ENCODE results near the gene TFDP2. TPM values are rescaled to one million over a fixed set of nuclear protein-coding genes. Genes with fewer than 3 reads are reported as not detected.
"Not testable (repeated sequence)": the region's sequence is repeated elsewhere in the genome, so short reads cannot be mapped to it uniquely, and the experiment has no call there.

TFDP2 gene
- total RNA-seq, 3 donors from 2014 or later: 55.9 to 93.5 (median 59.3) TPM

- Histone ChIP-seq H3K4me3 (no peak overlapping the region), H3K36me3 (no peaks in the 10 kb centered on the region), H3K4me1 (no peaks in the 10 kb centered on the region), H3K9me3 (no peaks in the 10 kb centered on the region), H3K27me3 (no peaks in the 10 kb centered on the region), H3K27ac (no peak overlapping the region)
- no peak for DNase-seq (ENCODE audit: low spot score in 2 of 2)
- intact Hi-C loops (cut with DNase I; ENCODE audit: low total_unique reads): no loop called here
- TF ChIP-seq POLR2AphosphoS5 (IDR thresholded peaks at IDR 0.05) (no peak), POLR2A (IDR thresholded peaks at IDR 0.05) (no peak)
- TF ChIP-seq, protein P1, sequence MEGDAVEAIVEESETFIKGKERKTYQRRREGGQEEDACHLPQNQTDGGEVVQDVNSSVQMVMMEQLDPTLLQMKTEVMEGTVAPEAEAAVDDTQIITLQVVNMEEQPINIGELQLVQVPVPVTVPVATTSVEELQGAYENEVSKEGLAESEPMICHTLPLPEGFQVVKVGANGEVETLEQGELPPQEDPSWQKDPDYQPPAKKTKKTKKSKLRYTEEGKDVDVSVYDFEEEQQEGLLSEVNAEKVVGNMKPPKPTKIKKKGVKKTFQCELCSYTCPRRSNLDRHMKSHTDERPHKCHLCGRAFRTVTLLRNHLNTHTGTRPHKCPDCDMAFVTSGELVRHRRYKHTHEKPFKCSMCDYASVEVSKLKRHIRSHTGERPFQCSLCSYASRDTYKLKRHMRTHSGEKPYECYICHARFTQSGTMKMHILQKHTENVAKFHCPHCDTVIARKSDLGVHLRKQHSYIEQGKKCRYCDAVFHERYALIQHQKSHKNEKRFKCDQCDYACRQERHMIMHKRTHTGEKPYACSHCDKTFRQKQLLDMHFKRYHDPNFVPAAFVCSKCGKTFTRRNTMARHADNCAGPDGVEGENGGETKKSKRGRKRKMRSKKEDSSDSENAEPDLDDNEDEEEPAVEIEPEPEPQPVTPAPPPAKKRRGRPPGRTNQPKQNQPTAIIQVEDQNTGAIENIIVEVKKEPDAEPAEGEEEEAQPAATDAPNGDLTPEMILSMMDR (IDR thresholded peaks at IDR 0.05): no peak
Observed at GRCh38 chr3:142098964-142099363, 50.4 kb downstream of the TFDP2 start.

- no peaks in the 10 kb centered on the region for H3K4me1 ChIP-seq
- DNase-seq (ENCODE audit: low spot score in 2 of 2): no peak
- H3K9me3 ChIP-seq: no peaks in the 10 kb centered on the region
- intact Hi-C loops (cut with DNase I; ENCODE audit: low total_unique reads): no loop called here
- H3K4me3 ChIP-seq: no peak overlapping the region
- H3K36me3 ChIP-seq: no peaks in the 10 kb centered on the region
- H3K27ac ChIP-seq: no peak overlapping the region
- TF ChIP-seq, protein P1 (IDR thresholded peaks at IDR 0.05): no peak
- TF ChIP-seq POLR2A (IDR thresholded peaks at IDR 0.05) (no peak), POLR2AphosphoS5 (IDR thresholded peaks at IDR 0.05) (no peak)
- H3K27me3 ChIP-seq: no peaks in the 10 kb centered on the region
Observed at GRCh38 chr3:142097099-142097843, 52.1 kb downstream of the TFDP2 start.

GRCh38 chr3:142095841-142096240, 53.5 kb downstream of the TFDP2 start:
- Histone ChIP-seq H3K27me3 (no peaks in the 10 kb centered on the region), H3K9me3 (no peaks in the 10 kb centered on the region), H3K4me1 (no peaks in the 10 kb centered on the region), H3K4me3 (no peak overlapping the region), H3K27ac (no peak overlapping the region), H3K36me3 (no peaks in the 10 kb centered on the region)
- no peak for TF ChIP-seq POLR2AphosphoS5 (IDR thresholded peaks at IDR 0.05)
- no peak for TF ChIP-seq POLR2A (IDR thresholded peaks at IDR 0.05)
- TF ChIP-seq, protein P1 (IDR thresholded peaks at IDR 0.05): no peak
- DNase-seq (ENCODE audit: low spot score in 2 of 2): no peak
- intact Hi-C loops (cut with DNase I; ENCODE audit: low total_unique reads): no loop called here

DNA sequence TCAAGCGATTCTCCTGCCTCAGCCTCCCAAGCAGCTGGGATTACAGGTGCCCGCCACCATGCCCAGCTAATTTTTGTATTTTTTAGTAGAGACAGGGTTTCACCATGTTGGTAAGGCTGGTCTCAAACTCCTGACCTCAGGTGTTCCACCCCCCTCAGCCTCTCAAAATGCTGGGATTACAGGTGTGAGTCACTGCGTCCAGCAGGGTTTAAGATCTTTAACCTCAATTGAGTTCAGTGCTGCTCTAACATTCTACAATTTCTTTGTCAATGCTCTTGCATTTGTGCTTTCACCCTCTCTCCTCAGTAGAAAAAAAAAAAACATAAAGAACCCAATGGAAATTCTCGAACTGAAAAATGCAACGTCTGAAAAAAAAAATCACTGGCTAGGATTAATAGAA, 60.4 kb downstream of the TFDP2 start:
- H3K27me3 ChIP-seq; H3K9me3 ChIP-seq; H3K36me3 ChIP-seq; DNase-seq (ENCODE audit: low spot score in 2 of 2); H3K27ac ChIP-seq; intact Hi-C loops (cut with DNase I; ENCODE audit: low total_unique reads); H3K4me3 ChIP-seq; H3K4me1 ChIP-seq: not testable (repeated sequence)

GRCh38 chr3:142088522-142088921, 60.8 kb downstream of the TFDP2 start:
- Histone ChIP-seq H3K4me3 (no peak overlapping the region), H3K9me3 (peaks cover 0 to 6% of the 10 kb centered on the region in 2 donors), H3K4me1 (no peaks in the 10 kb centered on the region), H3K27ac (no peak overlapping the region), H3K36me3 (no peaks in the 10 kb centered on the region), H3K27me3 (no peaks in the 10 kb centered on the region)
- intact Hi-C loops (cut with DNase I; ENCODE audit: low total_unique reads): no loop called here
- DNase-seq (ENCODE audit: low spot score in 2 of 2): no peak
- TF ChIP-seq POLR2AphosphoS5 (IDR thresholded peaks at IDR 0.05): no peak
- TF ChIP-seq POLR2A (IDR thresholded peaks at IDR 0.05): no peak
- TF ChIP-seq, protein P1 (IDR thresholded peaks at IDR 0.05): no peak
